ENCODE data around the gene DAB2IP. TPM values are rescaled to one million over a fixed set of nuclear protein-coding genes. Genes with fewer than 3 reads are reported as not detected.

Gene DAB2IP
- total and polyA plus RNA-seq, 8 donors = 17.5 to 303 (median 45.6) TPM

- Histone ChIP-seq H3K4me1 (peaks cover 8 to 30% (median 15%) of the 10 kb centered on the region in 4 donors), H3K27ac (no peak overlapping the region), H3K27me3 (no peaks in the 10 kb centered on the region), H3K4me3 (no peak overlapping the region), H3K36me3 (peaks cover 0 to 46% (median 40%) of the 10 kb centered on the region in 4 donors), H3K9me3 (no peaks in the 10 kb centered on the region)
- intact Hi-C loops (cut with DNase I; ENCODE audit: low total_unique reads) = loop anchor here (10.0 kb wide), 2 partner anchors 45 to 315 kb away; no protein-coding TSS in a partner anchor
- no peak for DNase-seq
- WGBS, 5 donors = 87 to 96% (median 94%) methylated on average over 6 to 7 of the region's 7 CpGs
- no peak for TF ChIP-seq CTCF (IDR thresholded peaks at IDR 0.05)
- no peak for TF ChIP-seq POLR2A (IDR thresholded peaks at IDR 0.05)
These were observed 28.6 kb downstream of the DAB2IP start for GRCh38 chr9:121679901-121680635.

- 91 to 96% (median 93%) methylated on average over 7 of the region's 7 CpGs for WGBS, 5 donors
- no peak for DNase-seq
- Histone ChIP-seq H3K36me3 (peaks cover 0 to 46% (median 40%) of the 10 kb centered on the region in 4 donors), H3K4me3 (no peak overlapping the region), H3K27me3 (no peaks in the 10 kb centered on the region), H3K9me3 (no peaks in the 10 kb centered on the region), H3K27ac (no peak overlapping the region), H3K4me1 (peaks cover 3 to 17% (median 5%) of the 10 kb centered on the region in 4 donors)
- no peak for TF ChIP-seq CTCF (IDR thresholded peaks at IDR 0.05)
- TF ChIP-seq POLR2AphosphoS5 (IDR thresholded peaks at IDR 0.05) = no peak
- no peak for TF ChIP-seq EP300 (IDR thresholded peaks at IDR 0.05)
- no peak for TF ChIP-seq POLR2A (IDR thresholded peaks at IDR 0.05)
- intact Hi-C loops (cut with DNase I; ENCODE audit: low total_unique reads) = loop anchor here (10.0 kb wide), 2 partner anchors 47 to 313 kb away; no protein-coding TSS in a partner anchor
These were observed 30.0 kb downstream of the DAB2IP start for GRCh38 chr9:121681404-121681803.

GRCh38 chr9:121682201-121682600, 30.8 kb downstream of the DAB2IP start:
- no peak for TF ChIP-seq POLR2A (IDR thresholded peaks at IDR 0.05)
- no peak for TF ChIP-seq CTCF (IDR thresholded peaks at IDR 0.05)
- no peak for TF ChIP-seq POLR2AphosphoS5 (IDR thresholded peaks at IDR 0.05)
- TF ChIP-seq EP300 (IDR thresholded peaks at IDR 0.05) = no peak
- Histone ChIP-seq H3K4me3 (no peak overlapping the region), H3K27me3 (no peaks in the 10 kb centered on the region), H3K4me1 (peaks cover 0 to 18% (median 7%) of the 10 kb centered on the region in 4 donors), H3K27ac (no peak overlapping the region), H3K9me3 (no peaks in the 10 kb centered on the region), H3K36me3 (peaks cover 0 to 46% (median 40%) of the 10 kb centered on the region in 4 donors)
- 53 to 76% (median 68%) methylated on average over 3 to 6 of the region's 6 CpGs for WGBS, 5 donors
- intact Hi-C loops (cut with DNase I; ENCODE audit: low total_unique reads) = loop anchor here (10.0 kb wide), 2 partner anchors 47 to 313 kb away; no protein-coding TSS in a partner anchor
- DNase-seq = no peak

- Histone ChIP-seq H3K4me1 (peaks cover 0 to 19% (median 8%) of the 10 kb centered on the region in 4 donors), H3K36me3 (peaks cover 0 to 46% (median 40%) of the 10 kb centered on the region in 4 donors), H3K9me3 (no peaks in the 10 kb centered on the region), H3K27ac (no peak overlapping the region), H3K4me3 (no peak overlapping the region), H3K27me3 (no peaks in the 10 kb centered on the region)
- no peak for DNase-seq
- 52 to 80% (median 77%) methylated on average over 5 of the region's 5 CpGs for WGBS, 5 donors
- intact Hi-C loops (cut with DNase I; ENCODE audit: low total_unique reads) = loop anchor here (10.0 kb wide), 2 partner anchors 48 to 312 kb away; no protein-coding TSS in a partner anchor
- TF ChIP-seq CTCF (IDR thresholded peaks at IDR 0.05) = no peak
- no peak for TF ChIP-seq POLR2AphosphoS5 (IDR thresholded peaks at IDR 0.05)
- no peak for TF ChIP-seq EP300 (IDR thresholded peaks at IDR 0.05)
- TF ChIP-seq POLR2A (IDR thresholded peaks at IDR 0.05) = no peak
These were observed 31.6 kb downstream of the DAB2IP start for GRCh38 chr9:121682926-121683515.

Data from stomach (tissue), 9 donors.